ENCODE measurements around the gene C19orf53. TPM values are rescaled to one million over a fixed set of nuclear protein-coding genes. Genes with fewer than 3 reads are reported as not detected.
"Not testable (repeated sequence)": the region's sequence is repeated elsewhere in the genome, so short reads cannot be mapped to it uniquely, and the experiment has no call there.

Gene C19orf53
- total and polyA plus RNA-seq, 2 donors (not counting 3 experiments of a cell fraction or from before 2014, with no cell fraction given): 113 to 239 TPM

DNA sequence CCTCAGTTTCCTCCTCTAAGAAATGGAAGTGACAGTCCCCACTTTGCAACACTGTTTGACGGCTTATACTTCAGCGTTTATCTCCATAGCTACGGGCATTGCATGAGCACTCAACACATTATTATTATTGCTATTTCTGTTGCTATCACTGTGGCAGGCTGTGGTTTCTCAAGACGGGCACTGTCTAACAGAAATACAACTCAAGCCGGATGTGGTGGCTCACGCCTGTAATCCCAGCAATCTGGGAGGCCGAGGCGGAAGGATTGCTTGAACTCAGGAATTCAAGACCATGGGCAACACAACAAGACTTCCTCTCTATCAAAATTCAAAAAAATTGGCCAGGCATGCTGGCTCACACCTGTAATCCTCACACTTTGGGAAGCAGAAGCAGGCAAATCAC is 16.1 kb downstream of the C19orf53 start:
- ChIA-PET POLR2A (no interaction called here), CTCF (no interaction called here)
- H3K79me2 ChIP-seq (ENCODE audit: control insufficient read depth, insufficient read depth, low read length): no peaks in the 10 kb centered on the region
- TF ChIP-seq MYC (IDR thresholded peaks at IDR 0.05; ENCODE audit: low read depth, low read length) (no peak), JUN (IDR thresholded peaks at IDR 0.05; ENCODE audit: borderline replicate concordance, insufficient read depth, insufficient read length, low read depth) (no peak), GATA2 (IDR thresholded peaks at IDR 0.05; ENCODE audit: insufficient read depth, insufficient read length, low read depth, low read length) (no peak), POLR2AphosphoS5 (IDR thresholded peaks at IDR 0.05; ENCODE audit: insufficient read depth, low read depth, low read length) (no peak), MAX (IDR thresholded peaks at IDR 0.05; ENCODE audit: insufficient read depth, insufficient read length) (no peak), FOS (IDR thresholded peaks at IDR 0.05; ENCODE audit: borderline replicate concordance, insufficient read depth, low read length) (no peak), CTCF (IDR thresholded peaks at IDR 0.05; ENCODE audit: extremely low read depth in 1 of 2, insufficient read depth in 1 of 2, low read depth in 1 of 2, low read length in 2 of 2) (no peak), EZH2 (IDR thresholded peaks at IDR 0.05; ENCODE audit: borderline replicate concordance, low read depth, low read length, severe bottlenecking) (no peak), POLR2A (IDR thresholded peaks at IDR 0.05; ENCODE audit: low read depth, low read length) (no peak)
- DNase-seq (ENCODE audit: low read depth, low spot score) (no peak), FAIRE-seq (peak; percentile 26)
- no peaks in the 10 kb centered on the region for H3K9me1 ChIP-seq (replicated peaks; ENCODE audit: control insufficient read depth, extremely low read depth, insufficient read depth, low read length)
- H2AFZ ChIP-seq (ENCODE audit: low read depth, low read length): no peak overlapping the region
- no peak overlapping the region for H3K4me2 ChIP-seq (ENCODE audit: insufficient read depth, low read length)
- H3K36me3 ChIP-seq (ENCODE audit: control insufficient read depth in 2 of 2, extremely low read depth in 1 of 2, insufficient read depth in 2 of 2, low read length in 2 of 2): no peaks in the 10 kb centered on the region
- H3K4me1 ChIP-seq (ENCODE audit: control insufficient read depth, extremely low read depth, insufficient read depth, low read length): peaks cover 11% of the 10 kb centered on the region
- H3K9ac ChIP-seq (replicated peaks; ENCODE audit: extremely low read depth, insufficient read depth, low read length): no peak overlapping the region
- no TSS peak for BruUV-seq (replicated peaks)
- dilution Hi-C loops (cut with MboI; ENCODE audit: extremely low pct_ligation_motif_present, low sequenced_read_pairs) (no loop called here), intact Hi-C loops (cut with micrococcal nuclease) (no loop called here)
- H4K20me1 ChIP-seq (replicated peaks; ENCODE audit: control insufficient read depth, extremely low read depth, insufficient read depth, low read length): no peaks in the 10 kb centered on the region
- no peak overlapping the region for H3K4me3 ChIP-seq (replicated peaks in 1 of 3; ENCODE audit: insufficient read depth in 1 of 3, low read depth in 1 of 3, low read length in 3 of 3)
- no peak overlapping the region for H3K27ac ChIP-seq (ENCODE audit: insufficient read depth, low read depth, low read length)
- H3K27me3 ChIP-seq (ENCODE audit: control insufficient read depth in 2 of 2, insufficient read depth in 2 of 2, low read length in 2 of 2): no peaks in the 10 kb centered on the region
- H3K9me3 ChIP-seq (replicated peaks; ENCODE audit: control insufficient read depth, insufficient read depth, low read length): no peaks in the 10 kb centered on the region

DNA sequence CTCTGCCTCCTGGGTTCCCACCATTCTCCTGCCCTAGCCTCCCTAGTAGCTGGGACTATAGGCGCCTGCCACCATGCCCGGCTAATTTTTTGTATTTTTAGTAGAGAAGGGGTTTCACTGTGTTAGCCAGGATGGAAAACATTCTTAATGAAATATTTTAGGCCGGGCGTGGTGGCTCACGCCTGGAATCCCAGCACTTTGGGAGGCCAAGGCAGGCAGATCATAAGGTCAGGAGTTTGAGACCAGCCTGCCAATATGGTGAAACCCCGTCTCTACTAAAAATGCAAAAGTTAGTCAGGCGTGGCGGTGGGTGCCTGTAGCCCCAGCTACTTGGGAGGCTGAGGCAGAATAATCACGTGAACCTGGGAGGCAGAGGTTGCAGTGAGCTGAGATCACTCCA is 19.1 kb downstream of the C19orf53 start:
- ChIA-PET POLR2A (interaction anchor here (0.6 kb wide), 1 partner anchor 10 kb away, joined by 4 read pairs; no protein-coding TSS in a partner anchor), CTCF (interaction anchor here (0.9 to 5.7 kb wide), 2 partner anchors 9 to 69 kb away, joined by 3 to 31 read pairs; no protein-coding TSS in a partner anchor)
- H4K20me1 ChIP-seq (replicated peaks; ENCODE audit: control insufficient read depth, extremely low read depth, insufficient read depth, low read length); dilution Hi-C loops (cut with MboI; ENCODE audit: extremely low pct_ligation_motif_present, low sequenced_read_pairs); H3K27ac ChIP-seq (ENCODE audit: insufficient read depth, low read depth, low read length); H3K36me3 ChIP-seq (ENCODE audit: control insufficient read depth in 2 of 2, extremely low read depth in 1 of 2, insufficient read depth in 2 of 2, low read length in 2 of 2); intact Hi-C loops (cut with micrococcal nuclease); H3K9me3 ChIP-seq (replicated peaks; ENCODE audit: control insufficient read depth, insufficient read depth, low read length); H2AFZ ChIP-seq (ENCODE audit: low read depth, low read length); H3K4me2 ChIP-seq (ENCODE audit: insufficient read depth, low read length); H3K4me3 ChIP-seq (replicated peaks in 1 of 3; ENCODE audit: insufficient read depth in 1 of 3, low read depth in 1 of 3, low read length in 3 of 3); H3K27me3 ChIP-seq (ENCODE audit: control insufficient read depth in 2 of 2, insufficient read depth in 2 of 2, low read length in 2 of 2); DNase-seq (ENCODE audit: low read depth, low spot score); H3K9me1 ChIP-seq (replicated peaks; ENCODE audit: control insufficient read depth, extremely low read depth, insufficient read depth, low read length); H3K79me2 ChIP-seq (ENCODE audit: control insufficient read depth, insufficient read depth, low read length); FAIRE-seq; BruUV-seq (replicated peaks); H3K9ac ChIP-seq (replicated peaks; ENCODE audit: extremely low read depth, insufficient read depth, low read length): not testable (repeated sequence)
- peaks cover 20% of the 10 kb centered on the region for H3K4me1 ChIP-seq (ENCODE audit: control insufficient read depth, extremely low read depth, insufficient read depth, low read length)
